NT2/D1 (cell line): ENCODE measurements around the gene ORC1.
A peak's percentile ranks its signal among the peaks of the same experiment; 100 is the strongest.

Experiments
- DNase-seq: peaks from one replicate; pipeline ENCODE4 v3.0.0-alpha.2; 2011; ENCODE audit warnings: low read depth, low spot score
- H3K27me3 ChIP-seq: 2 replicates; pipeline ENCODE4 v1.6.0; 2011; ENCODE audit warnings: mild to moderate bottlenecking; ENCODE audit not compliant: insufficient read length, insufficient read depth
- H3K36me3 ChIP-seq: 2 replicates; pipeline ENCODE4 v1.6.1; 2011; ENCODE audit warnings: mild to moderate bottlenecking, low read length, mixed read lengths; ENCODE audit not compliant: insufficient read depth, insufficient read length
- H3K4me1 ChIP-seq: 2 replicates; pipeline ENCODE4 v1.5.1; 2011; ENCODE audit not compliant: insufficient read depth, insufficient read length
- H3K4me3 ChIP-seq: 2 replicates; pipeline ENCODE4 v1.5.1; 2011; ENCODE audit warnings: low read depth; ENCODE audit not compliant: insufficient read length
- H3K9ac ChIP-seq: 2 replicates; pipeline ENCODE4 v1.6.0; 2011; ENCODE audit warnings: low read depth; ENCODE audit not compliant: insufficient read length
- H3K9me3 ChIP-seq: 2 replicates; pipeline ENCODE4 v1.5.1; 2011; ENCODE audit warnings: mild to moderate bottlenecking, low read length; ENCODE audit not compliant: insufficient read depth
- SUZ12 ChIP-seq: IDR thresholded peaks from 2 replicates; pipeline ENCODE4 v1.6.1; 2011; ENCODE audit not compliant: insufficient read length, insufficient read depth; ENCODE audit errors: extremely low read depth
- YY1 ChIP-seq: IDR thresholded peaks from 2 replicates; pipeline ENCODE4 v1.6.1; 2011; ENCODE audit not compliant: insufficient read length, insufficient read depth
- ZNF274 ChIP-seq: IDR thresholded peaks from 2 replicates; pipeline ENCODE4 v1.6.1; 2011; ENCODE audit warnings: mild to moderate bottlenecking, low read depth, low read length

ORC1 gene

DNA sequence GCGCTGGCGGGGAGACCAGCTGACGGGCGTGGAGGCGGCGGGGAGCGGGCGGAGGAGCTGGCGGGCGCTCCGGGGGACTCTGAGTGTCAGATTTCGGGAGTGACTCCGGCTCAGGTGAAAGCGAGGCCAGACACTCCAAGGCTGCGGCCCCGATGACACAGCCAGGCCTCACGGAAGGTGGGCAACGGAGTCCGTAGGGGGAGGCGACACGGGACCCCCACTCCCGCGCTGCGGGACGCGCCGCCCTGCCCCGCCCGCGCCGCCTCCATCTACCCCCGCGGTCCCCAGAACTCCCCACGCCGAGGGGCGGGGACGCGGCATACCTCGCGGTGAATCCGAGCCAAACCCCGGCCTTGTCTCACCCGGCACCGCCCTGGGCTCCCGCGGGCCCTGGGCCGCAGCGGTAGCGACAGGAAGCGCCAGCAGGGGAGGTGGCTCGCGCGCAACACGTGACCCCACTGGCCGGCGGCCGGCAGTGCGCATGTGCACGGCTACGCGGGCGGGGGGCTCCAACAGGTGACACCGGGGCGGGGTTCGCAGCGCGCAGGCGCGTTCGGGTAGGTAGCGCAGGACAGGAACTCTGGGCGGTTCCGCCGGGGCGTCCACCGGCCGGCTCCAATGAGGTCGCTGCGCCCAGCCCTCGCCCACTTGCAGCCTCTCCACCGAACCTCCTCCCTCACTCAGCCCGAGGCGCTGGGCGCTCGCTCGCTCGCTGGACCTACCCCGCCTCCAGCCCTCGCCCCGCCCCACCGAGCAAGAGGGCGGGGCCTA lies 38.3 kb downstream of the ORC1 start, which contains the start of gene CC2D1B:
Gene CC2D1B, minus strand, starts transcription at position 460 of the 771 bp plus-strand sequence. CDS start 1,585 bp downstream, outside the sequence.
- Histone ChIP-seq H3K27me3 (no peaks in the 10 kb centered on the region), H3K9me3 (no peaks in the 10 kb centered on the region), H3K36me3 (peaks cover 40% of the 10 kb centered on the region), H3K4me3 (peak within 1 kb of the TSS; percentile 94), H3K9ac (peak within 1 kb of the TSS; percentile 99), H3K4me1 (peaks cover 12% of the 10 kb centered on the region)
- TF ChIP-seq SUZ12 (no peak), YY1 (no peak), ZNF274 (no peak)
- peak; percentile 100 for DNase-seq

DNA sequence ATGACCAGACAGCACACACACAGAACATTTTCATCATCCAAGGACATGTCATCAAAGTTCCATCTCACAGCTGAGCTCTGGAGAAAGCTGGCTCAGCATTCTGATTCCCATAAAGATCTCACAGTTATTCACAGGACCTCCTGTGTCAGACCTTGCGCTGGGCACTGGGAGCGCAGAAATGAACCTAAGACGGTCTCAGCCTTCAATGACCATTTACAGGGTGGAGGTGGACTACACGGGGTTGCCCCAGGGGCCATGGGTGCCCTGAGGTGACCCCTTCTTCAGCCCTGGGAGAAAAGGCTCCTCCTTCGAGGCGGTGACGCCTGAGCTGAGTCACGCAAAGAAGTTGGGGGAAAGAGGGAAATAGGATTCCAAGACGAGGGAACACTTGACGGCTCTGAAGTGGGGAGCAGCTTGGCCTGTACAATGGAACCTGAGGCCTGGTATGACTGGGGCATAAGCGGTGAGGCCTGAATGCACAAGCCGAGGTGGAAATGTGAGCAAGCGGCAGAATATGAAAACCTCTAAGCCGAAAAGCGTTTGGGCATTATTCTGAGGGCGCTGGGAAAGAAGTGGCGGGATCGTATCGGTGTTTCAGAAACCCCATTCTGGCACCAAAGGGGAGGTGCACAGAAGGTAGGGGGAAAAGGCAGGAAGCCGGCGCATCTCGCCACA lies 39.0 kb downstream of the ORC1 start:
- no peak for TF ChIP-seq SUZ12
- no peak for TF ChIP-seq YY1
- no peak for TF ChIP-seq ZNF274
- no peak for DNase-seq

DNA sequence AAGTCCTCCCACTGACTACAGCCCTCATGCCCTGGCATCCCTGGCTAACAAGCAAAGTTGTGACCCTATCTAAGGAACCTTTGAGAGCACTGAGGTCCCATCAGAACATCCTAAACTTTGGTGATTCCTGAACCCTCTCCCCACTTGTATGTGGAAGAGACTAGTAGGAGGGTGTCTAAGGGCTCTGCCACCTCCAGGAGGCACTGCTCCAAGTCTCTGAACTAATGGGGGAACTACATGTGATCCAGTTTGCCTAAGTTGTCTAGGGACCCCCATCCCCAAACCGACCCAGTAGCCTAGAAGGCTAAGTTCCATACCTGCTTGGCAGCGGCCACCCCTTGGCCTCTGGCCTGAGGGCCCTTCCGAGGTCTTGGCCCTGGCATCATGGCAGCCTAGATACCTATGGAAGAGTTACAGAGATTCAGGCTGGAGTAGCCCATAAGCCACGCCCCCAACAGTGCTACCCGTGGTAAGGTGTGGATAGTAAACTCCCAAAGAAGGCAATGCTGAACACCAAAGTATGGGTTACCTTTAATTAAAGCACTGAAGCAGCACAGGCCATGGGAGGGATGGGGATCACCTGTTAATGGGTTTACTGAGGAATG lies 39.9 kb downstream of the ORC1 start:
- Histone ChIP-seq H3K4me3 (peak overlapping the region; percentile 94), H3K9ac (no peak overlapping the region), H3K9me3 (no peaks in the 10 kb centered on the region), H3K36me3 (peaks cover 50% of the 10 kb centered on the region), H3K27me3 (no peaks in the 10 kb centered on the region), H3K4me1 (peaks cover 12% of the 10 kb centered on the region)
- TF ChIP-seq YY1 (no peak), ZNF274 (no peak), SUZ12 (no peak)
- DNase-seq: no peak

More for the DNA sequence above, 39.0 kb downstream of the ORC1 start:
- Histone ChIP-seq H3K4me3 (peak overlapping the region; percentile 94), H3K27me3 (no peaks in the 10 kb centered on the region), H3K4me1 (peaks cover 12% of the 10 kb centered on the region), H3K9ac (peak overlapping the region; percentile 99), H3K36me3 (peaks cover 42% of the 10 kb centered on the region), H3K9me3 (no peaks in the 10 kb centered on the region)

DNA sequence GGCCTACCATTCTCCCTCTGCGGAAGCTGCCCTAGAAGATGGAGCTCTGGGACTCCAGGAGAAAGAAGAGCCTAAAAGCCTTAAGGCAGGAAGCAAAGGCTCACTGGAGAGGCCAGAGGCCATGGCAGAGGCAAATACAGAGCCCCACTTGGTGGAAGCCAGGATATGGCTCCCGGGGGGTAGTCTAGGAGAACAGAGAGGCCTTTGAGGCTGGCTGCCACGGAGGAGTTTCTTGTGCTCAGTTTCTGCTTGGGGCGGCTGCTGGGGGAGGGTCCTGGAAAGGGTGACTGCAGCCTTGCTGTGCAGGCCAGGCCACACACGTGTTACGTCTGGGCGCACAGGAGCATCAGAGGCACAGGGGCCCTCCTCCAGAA lies 43.6 kb downstream of the ORC1 start:
- TF ChIP-seq SUZ12 (no peak), YY1 (no peak), ZNF274 (no peak)
- peaks cover 88% of the 10 kb centered on the region for H3K36me3 ChIP-seq
- DNase-seq: no peak
- no peak overlapping the region for H3K4me3 ChIP-seq
- no peak overlapping the region for H3K9ac ChIP-seq
- no peaks in the 10 kb centered on the region for H3K9me3 ChIP-seq
- H3K4me1 ChIP-seq: peaks cover 12% of the 10 kb centered on the region
- no peaks in the 10 kb centered on the region for H3K27me3 ChIP-seq

DNA sequence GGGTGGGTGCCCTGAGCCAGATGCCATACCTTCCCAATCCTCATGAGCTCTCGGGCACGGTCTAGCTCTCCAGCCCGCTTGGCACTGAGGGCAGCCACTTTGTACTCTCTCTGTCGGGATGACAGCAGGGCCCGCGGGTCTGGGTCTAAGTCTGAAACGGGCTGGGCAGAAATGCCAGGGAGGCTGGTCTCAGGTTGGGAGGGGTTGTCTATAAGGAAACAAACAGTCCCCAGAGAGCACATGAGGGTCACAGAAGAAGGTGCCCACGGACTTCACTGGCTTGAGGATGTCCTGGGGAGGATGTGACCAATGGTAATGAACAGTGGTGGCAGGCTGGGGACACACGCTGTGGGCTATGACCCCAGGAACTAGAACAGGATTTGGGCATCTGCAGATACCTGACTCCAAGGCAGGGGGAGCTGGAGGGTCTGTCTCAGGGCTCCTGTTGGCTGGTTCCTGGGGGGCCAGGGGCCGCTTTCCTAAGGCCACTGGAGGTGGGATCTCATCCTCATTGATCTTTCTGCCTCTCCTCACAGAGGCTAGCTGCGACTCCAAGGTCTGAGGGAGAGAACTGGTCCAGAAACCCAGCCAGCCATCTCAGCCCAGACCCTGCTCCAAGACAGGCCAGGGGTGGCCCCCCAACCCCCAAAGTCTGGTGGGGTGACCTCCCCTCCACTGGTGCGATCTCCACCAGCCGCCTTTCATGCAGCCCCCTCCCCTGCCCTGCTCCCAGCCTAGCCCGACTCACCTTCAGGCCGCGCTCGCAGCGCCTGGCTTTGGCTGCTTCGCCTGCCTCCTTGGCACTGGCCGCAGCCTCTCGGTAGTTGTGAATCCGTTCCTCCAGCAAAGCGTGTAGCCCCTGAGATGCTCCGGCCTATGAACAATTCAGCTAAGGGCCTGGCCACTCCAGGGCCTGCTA lies 44.3 kb downstream of the ORC1 start:
- H3K9me3 ChIP-seq: no peaks in the 10 kb centered on the region
- H3K27me3 ChIP-seq: no peaks in the 10 kb centered on the region
- H3K9ac ChIP-seq: no peak overlapping the region
- TF ChIP-seq YY1: no peak
- TF ChIP-seq ZNF274: no peak
- TF ChIP-seq SUZ12: no peak
- H3K36me3 ChIP-seq: peaks cover 94% of the 10 kb centered on the region
- H3K4me1 ChIP-seq: peaks cover 10% of the 10 kb centered on the region
- no peak for DNase-seq
- no peak overlapping the region for H3K4me3 ChIP-seq

DNA sequence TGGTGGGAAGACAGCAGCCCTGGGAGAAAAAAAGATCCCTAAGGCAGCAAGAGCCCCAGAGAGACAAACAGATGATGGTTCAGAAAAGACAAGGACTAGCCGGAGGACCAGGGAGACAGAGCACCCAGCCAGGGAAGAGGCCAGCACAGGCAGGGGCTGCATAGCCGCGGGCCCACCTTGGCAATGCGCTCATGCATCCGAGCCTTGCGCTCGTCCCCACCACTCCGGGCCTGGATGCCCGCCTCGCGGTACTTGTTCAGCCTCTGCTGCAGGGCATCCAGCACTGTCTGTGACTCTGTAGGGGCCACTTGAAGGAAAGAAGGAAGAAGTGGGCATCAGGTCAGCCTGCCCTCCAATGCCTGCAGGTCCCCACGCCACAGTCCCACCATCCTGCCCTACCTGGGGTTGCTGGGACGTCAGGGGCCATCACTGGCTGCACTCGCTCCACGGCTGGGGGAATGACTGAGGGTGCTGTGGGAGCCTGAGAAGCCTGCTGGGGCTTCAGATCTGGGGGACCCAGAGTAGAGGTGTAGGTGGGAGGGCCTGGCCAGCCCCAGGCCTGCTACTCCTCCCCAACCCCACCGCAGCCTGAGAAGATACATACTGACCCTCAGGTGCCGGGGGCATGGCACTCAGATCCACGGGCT lies 45.2 kb downstream of the ORC1 start:
- Histone ChIP-seq H3K9ac (no peak overlapping the region), H3K27me3 (no peaks in the 10 kb centered on the region), H3K4me1 (peaks cover 2% of the 10 kb centered on the region), H3K9me3 (no peaks in the 10 kb centered on the region), H3K4me3 (no peak overlapping the region), H3K36me3 (peaks cover 97% of the 10 kb centered on the region)
- no peak for DNase-seq
- TF ChIP-seq ZNF274 (no peak), YY1 (no peak), SUZ12 (no peak)
